OCI-M2 (cell line): Measurements from ENCODE around the gene LRWD1.
"Not testable (repeated sequence)": the region's sequence is repeated elsewhere in the genome, so short reads cannot be mapped to it uniquely, and the experiment has no call there.

Experiments
- DNase-seq: peaks from one replicate; lab custom pipeline; 2025; ENCODE audit not compliant: unreplicated experiment; lab: John Stamatoyannopoulos, UW

LRWD1 gene

DNA sequence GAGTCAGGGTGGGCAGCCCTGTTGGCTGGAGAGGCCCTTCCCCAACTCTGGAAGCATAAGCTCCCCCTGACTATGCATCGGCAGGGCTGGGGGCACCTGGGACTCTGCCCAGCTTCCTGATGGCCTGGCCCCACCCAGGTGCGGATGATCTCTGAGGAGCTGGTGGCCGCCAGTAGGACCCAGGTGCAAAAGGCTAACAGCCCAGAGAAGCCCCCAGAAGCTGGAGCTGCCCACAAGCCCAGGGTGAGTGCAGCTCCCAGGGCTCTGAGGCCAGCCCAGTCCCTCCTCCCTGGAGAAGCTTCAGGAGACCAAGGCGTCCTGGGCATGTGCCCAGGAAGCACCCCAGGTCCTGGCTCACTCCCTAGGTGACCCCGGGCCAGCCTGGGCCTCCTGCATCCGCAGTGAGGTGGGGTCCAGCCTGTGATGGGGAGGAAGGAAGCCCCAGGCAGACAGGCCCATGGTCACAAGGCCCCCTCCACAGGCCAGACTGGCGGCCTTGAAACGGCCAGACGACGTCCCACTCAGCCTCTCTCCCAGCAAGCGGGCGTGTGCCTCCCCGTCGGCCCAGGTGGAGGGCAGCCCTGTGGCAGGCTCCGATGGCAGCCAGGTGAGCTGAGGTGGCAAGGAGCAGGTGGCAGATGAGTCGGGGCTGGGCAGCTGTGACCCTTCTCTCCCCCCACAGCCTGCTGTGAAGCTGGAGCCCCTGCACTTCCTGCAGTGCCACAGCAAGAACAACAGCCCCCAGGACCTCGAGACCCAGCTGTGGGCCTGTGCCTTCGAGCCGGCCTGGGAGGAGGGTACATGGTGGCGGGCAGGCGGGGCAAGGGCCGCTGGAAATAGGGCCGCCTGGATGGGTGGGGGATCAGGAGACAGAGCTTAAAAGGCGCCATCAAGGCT lies 3.0 kb downstream of the LRWD1 start:
- no peak for DNase-seq

DNA sequence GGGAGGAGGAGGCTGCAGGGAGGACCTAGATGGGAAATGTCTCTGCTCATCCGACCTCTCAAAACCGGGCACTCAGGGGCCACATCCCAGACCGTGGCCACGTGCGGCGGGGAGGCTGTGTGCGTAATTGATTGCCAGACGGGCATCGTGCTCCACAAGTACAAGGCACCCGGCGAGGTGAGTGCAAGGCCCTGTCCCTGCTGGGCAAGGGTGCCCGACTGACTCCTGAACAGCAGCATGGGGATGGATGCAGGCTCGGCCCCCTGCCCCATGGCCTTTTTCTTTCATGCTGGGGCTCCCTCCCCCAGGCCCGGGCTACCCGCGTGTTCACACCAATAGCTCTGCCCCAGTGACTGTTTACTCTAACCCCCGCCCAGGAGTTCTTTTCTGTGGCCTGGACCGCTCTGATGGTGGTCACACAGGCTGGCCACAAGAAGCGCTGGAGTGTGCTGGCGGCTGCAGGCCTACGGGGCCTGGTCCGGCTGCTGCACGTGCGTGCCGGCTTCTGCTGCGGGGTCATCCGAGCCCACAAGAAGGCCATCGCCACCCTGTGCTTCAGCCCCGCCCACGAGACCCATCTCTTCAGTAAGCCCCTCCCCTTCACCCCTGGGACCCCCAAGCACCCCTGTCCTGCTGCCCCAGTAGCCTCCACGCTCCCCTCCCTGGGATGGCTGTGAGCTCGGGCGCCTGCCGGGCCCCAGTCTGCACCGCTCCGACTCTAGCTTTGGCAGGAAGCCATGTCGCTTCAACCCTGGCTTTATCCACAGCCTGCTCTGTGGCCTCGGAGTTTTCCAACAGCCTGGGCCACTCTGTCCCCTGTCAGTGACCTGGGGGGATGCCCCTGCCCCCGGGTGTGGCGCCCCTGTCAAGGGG lies 3.9 kb downstream of the LRWD1 start:
- no peak for DNase-seq

DNA sequence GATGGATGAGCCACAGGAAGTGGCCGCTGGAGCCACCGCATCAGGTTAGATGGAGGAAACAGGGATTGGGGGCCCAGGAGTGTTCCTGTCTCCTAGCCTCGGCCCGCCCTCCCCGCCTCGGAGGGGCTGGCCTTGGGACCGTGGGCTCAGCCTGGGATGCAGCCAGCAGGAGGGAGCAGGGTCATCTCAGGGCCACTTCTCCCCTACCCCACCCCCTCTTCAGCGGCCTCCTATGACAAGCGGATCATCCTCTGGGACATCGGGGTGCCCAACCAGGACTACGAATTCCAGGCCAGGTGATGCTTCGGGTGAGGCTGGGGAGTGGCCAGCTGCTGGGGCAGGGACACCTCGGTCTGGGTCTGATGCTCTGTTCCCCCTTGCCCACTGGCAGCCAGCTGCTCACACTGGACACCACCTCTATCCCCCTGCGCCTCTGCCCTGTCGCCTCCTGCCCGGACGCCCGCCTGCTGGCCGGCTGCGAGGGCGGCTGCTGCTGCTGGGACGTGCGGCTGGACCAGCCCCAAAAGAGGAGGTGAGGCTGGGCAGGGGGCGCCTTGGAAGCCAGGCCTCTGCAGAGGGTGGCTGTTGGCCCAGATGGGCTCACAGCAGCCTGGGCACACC lies 4.7 kb downstream of the LRWD1 start:
- DNase-seq = no peak

DNA sequence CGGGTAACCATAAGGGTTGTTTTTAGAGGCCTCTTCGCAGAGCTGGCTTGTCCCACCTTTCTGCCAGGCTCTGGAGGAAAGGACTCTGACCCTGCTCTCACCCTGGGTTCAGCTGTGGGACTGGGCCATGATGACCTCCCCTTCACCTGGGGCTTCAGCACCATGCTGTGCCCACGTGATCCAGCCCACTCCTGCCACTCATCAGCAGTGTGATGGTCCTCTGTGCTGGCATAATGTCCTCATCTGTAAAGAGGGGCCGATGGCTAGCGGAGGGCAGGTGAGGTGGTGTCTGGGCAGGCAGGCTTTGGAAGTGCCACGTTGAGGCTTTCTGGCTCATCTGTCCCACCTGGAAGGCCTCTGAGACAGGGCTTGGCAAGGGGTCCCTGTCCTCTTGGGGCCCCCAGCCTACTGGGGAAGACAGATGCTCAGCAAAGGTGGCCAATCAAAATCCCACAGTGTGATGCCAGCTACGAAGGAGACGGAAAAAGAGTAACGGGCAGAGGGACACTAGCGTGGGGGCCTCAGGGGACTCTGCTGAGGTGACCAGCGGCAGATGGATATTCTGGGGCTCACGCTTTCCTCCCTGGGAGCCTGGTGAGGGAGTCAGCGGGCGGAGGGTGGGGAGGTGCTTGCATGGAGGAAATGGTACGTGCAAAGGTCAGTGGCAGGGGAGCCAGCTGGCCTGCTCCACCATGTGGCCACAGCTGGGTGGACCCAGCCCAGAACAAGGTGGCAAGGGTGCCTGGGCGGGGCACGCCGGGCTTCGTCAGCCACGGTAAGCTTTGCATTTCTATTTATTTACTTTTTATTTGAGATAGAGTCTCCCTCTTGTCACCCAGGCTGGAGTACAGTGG lies 5.4 kb downstream of the LRWD1 start:
- DNase-seq = no peak

DNA sequence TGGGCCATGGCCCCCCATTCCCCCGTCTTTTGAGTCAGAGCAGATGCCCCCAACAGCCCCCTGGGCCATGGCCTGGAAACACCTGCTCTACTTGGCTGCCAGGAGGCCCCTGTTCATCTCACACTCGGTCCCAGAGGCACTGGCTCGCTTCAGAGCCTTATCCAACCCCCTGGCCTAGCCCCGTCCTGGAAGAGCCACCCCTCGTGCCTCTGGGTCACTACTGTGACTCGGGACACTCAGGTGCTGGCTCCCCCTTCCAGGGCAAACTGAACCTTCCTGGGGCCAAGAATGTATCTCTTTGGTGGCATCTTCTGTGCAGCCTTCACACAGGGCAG lies 7.0 kb downstream of the LRWD1 start:
- DNase-seq = no peak

DNA sequence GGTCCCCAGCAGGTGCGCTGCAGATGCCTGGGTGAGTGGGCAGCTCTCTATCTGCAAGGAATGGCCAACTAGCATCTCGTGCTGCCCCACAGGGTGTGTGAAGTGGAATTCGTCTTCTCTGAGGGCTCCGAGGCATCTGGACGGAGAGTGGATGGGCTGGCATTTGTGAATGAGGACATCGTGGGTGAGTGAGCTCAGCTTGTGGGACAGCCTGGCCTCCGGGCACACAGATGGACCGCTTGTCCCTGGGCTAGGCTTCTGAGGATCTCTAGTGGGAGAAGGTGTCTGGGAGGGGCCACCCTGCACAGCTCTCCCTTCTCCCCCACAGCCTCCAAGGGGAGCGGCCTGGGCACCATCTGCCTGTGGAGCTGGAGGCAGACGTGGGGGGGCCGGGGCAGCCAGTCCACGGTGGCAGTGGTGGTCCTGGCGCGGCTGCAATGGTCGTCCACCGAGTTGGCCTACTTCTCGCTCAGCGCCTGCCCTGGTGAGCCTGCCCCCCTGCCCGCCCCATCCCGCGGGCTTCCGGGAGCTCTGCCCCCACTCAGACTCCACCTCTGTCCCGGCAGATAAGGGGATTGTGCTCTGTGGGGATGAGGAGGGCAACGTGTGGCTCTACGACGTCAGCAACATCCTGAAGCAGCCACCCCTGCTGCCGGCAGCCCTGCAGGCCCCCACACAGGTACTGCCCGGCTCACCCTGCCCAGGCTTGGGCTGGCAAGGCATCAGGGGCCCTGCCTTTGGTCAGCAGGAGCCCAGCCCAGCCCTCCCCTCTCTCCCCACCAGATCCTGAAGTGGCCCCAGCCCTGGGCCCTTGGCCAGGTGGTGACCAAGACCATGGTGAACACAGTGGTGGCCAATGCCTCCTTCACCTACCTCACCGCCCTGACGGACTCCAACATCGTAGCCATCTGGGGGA lies 7.6 kb downstream of the LRWD1 start:
- DNase-seq = no peak

DNA sequence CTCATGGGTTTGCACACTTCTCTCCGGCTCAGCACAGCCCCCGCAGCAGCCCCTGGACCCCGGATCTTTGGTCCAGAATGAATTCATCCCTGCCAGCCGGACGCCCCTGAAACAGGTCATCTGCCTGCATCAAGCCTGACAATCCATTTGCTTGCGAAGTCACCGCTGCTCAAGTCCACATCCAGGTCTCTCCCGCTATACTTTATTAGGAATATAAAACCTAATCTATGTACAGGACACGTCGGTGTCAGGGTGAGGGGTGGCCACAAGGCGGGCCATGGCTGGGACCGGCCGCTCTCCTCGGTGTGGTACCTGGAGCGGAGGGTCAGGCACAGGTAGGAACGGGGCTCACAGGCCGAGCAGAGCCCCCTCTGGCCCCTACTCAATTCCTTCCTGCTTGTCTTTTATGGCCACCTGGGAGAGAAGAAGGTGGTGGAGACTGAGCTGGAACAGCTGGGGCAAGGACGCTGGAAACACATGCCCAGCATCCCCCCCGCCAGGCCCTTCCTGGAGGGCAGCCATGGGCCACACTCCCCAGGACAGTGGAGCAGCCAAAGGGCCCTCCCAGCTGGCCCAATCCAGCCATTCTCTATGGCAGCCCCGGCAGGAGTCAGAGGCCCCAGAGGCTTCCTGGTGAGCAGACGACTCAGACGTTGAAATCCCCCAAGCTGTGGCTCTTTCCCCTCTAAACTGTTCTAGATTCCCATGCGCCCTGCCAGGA lies 8.6 kb downstream of the LRWD1 start:
- DNase-seq = no peak

DNA sequence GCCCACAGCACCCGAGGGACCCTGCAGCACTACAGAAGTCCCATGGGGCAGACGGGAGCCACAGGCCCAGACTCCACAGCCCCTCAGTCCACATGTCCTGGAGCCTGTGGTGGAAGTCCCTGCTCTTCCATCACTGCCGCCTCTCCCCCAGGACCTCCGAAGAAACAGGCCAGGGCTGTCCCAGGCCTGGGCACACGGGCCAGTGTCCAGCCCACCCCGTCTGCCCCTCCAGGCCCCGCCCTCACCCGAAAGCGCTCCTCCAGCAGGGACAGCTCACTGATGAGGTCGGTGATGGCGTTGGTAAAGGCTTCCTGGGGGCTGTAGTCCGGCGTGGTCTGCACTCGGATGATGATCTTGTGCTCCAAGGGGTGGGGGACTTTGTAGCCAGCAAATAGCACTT lies 9.3 kb downstream of the LRWD1 start:
- not testable (repeated sequence) for DNase-seq

DNA sequence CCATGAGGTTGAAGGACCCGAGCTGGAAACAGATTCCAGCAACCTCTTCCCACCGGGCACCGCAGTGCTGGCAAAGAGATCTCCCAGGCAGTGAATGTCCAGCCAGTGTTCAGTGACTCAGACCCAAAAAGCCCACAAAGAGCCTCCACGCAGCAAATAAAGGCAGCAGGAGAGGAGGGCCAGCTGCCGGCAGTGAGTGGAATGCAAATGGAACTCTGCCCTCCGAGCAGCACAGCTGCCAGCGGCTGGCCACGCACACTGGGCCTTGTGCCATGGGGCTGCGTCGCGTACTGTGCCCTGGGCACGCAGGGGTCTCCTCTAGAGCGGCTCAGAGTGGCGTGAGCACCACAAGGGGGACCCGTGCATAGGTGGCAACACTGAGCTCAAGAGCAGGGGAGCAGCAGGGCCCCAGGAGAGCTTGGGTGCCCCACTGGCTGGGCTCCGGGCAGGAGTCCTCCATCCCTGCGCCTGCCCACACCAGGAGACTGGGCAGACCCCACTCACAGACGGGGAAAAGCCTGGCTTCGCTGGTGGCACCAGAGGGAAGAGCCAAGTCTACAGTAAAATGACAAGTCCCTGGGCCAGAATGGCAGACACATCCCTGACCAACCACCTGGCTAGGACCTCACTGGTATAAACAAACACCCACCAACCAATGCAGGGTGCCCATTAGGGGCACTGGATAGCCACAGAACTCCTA lies 10.1 kb downstream of the LRWD1 start:
- not testable (repeated sequence) for DNase-seq

DNA sequence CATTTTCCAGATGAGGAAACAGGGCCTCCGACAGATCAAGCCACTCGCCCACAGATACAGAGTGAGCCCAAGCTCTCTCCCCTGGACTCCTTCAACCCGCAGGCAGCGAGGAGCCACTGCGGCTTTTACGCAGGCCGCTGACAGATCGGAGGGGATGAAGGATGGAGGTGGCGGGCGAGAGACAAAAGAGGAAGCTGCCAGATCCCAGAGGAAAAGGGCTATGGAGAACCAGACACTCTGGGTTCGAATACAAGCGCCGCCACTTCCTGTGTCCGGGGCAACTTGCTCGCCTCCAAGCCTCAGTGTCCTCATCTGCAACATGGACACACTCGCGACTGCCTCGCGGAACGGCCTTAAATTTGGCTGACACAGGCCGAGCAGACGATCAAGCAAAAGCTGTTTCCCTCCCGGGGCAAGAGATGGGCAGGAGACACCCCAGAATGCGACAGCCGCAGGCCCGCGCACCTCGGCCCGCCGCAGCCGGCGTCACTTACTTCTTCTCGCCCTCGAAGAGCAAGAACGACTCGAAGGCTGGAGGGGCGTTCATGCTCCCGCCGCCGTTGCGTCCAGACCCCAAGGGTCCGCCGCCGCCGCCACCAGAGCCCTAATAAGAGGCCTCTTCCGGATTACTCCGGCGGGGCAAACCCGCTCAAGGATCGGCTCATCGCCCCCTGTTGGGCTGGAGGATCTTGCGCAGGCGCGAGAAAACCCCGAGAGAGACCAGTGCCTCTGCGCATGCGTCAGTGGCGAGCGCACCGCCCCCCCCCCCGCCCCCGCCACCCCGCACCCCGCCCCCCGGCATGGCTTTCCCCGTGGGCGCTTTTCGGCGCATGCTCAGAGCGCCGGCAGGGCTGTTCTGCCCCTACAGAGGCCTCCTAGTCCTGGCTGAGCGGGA lies 13.8 kb downstream of the LRWD1 start, which contains the start of gene POLR2J:
TSS of gene POLR2J (minus strand) at position 609 of the 895 bp plus-strand sequence. CDS start at position 547, 62 bp downstream.
- DNase-seq = not testable (repeated sequence)

DNA sequence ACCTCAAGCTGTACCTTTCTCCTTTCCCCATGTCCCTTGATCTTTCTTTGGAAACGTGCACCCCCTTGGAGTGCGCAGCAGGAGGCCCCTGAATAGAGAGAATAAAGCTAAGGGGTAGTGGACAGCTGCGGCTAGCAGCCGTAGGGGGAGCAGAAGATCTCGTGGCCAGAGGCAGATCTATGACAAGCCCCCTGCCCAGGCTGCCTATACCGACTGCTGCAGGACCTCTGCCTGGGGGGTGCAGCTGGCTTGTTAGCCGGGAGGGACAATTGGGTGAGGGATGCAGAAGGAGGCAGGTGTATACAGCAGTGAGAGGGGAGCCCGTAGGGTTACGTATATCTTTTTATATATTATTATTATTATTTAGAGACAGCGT lies 14.4 kb downstream of the LRWD1 start:
- not testable (repeated sequence) for DNase-seq

DNA sequence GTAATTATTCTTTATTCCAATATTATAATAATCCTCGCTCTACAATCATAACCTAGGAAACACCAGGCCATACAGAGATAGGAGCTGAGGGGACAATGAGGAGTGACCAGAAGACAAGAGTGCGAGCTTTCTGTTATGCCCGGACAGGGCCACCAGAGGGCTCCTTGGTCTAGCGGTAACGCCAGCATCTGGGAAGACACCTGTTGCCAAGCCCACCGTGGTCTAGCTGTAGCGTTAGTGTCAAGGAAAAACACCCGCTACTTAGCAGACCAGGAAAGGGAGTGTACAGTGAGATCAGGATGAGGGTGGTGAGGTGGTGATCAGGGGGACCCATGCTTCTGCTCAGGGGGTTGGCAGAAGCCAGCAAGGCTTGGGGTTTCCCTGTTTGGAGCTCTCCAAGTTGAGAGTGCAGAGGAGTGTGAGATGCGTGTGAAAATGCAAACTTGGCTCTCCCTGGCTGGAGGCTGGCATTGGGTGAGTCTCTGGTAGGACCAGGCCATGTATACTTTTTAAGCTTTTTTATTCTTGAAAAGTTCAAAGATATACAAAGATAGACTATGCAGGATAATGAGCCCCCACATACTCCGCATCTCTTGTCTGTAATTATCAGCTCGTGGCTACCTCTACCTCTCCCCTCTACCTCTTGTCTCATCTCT lies 15.3 kb downstream of the LRWD1 start:
- not testable (repeated sequence) for DNase-seq

DNA sequence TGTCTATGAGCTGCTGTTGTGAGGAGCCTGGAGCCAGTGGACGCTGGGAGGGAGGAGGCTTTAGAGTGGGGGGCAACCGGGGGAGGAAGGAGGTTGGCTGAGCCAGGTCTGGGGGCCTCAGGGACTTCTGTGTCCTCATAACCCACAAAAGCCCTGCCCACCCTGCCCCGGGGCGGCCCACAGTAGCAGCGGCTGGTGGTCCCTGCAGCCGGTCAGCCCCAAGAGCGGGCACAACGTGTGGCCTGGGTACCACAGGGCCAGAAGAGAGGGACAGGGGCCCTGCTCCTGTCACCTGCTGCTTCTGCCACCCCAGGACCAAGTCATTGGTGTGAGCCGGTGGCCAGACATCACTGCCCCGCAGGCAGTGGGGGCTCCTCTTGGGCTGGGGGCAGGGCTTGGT lies 17.2 kb downstream of the LRWD1 start:
- not testable (repeated sequence) for DNase-seq

DNA sequence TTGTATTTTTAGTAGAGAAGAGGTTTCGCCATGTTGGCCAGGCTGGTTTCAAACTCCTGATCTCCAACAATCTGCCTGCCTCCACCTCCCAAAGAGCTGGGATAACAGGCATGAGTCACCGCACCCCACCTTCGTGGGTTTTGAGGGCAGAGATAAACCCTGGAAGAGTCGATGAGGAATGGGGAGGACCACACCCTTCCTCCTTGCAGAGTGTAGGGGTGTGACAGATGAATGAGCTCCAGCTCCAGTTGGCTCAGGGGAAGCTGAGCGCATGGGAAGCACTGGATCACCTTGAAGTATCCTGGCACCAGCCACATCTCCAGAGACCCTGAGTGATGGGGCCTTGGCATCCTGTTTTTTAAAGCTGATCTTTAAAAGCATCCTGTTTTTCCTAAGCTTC lies 19.5 kb downstream of the LRWD1 start:
- not testable (repeated sequence) for DNase-seq

DNA sequence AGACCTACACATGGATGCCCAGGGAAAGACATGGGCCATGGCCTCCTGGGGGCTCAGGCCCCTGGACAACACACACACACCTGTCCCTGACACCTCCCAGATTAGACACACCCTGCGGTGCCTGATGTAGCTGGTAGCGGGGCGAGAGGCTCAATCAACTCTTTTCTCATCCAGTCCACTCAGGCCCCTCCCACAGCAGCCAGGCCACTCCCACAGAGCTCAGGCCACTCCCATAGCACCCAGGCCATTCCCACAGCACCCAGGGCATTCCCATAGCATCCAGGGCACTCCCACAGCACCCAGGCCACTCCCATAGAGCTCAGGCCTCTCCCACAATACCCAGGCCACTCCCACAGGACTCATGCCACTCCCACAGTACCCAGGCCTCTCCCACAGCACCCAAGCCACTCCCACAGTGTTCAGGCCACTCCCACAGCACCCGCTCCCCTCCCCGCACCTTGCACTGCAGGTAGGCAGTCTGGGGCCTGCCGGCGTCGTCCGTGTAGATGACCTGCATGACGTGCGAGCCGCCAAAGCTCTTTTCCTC lies 25.8 kb downstream of the LRWD1 start:
- not testable (repeated sequence) for DNase-seq

DNA sequence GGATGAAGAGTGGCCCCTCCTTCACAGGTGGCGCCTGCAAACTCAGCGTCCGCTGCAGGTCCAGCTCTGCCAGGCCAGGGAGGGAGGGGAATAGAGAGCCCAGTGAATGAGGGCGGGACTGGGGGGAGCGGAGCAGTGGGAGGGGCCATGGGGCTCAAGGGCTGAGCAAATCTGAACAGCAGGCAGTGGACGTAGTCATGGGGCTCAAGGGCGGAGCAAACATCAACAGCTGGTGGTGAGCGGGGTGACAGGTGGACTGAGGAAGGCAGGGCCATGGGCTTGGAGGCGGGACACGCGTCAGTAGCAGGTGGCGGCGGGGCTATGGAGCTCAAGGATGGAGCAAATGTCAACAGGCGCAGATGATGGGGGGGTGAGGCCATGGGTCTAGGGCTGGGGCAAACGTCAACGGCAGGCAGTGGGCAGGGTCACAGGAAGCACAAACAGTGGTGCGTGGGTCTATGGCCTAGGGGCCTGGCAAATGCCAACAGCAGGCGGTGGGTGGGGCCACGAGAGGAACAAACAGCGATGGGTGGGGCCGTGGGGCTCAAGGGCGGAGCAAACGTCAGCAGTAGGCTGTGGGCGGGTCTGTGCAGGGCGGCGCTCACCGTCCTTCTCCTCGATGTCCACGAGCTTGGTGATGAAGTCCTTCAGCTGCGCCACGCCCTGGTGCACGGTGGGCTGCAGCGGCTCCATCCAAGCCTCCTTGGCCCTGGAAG lies 28.6 kb downstream of the LRWD1 start:
- not testable (repeated sequence) for DNase-seq
